Measurements from ENCODE around the gene DPEP3. TPM values are rescaled to one million over a fixed set of nuclear protein-coding genes. Genes with fewer than 3 reads are reported as not detected.
"Not testable (repeated sequence)": the region's sequence is repeated elsewhere in the genome, so short reads cannot be mapped to it uniquely, and the experiment has no call there.

DPEP3 gene
- total RNA-seq, 2 donors from 2014 or later, result not detected

DNA sequence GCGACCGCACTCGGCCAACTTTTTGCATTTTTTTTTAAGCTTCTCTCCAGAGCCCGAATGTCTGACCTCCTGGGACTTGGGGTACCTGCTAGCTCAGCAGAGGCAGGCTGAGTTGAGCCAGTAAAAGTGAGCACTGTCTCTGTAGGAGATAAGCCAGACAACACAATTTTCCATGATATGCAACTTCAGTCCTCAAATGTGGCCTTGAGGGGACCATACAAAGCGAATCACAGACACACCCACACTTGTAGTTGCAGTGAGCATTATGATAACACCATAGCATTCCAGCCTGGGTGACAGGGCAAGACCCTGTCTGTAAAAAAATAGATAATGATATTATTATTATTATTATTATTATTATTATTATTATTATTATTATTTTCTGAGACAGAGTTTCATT, 16.4 kb upstream of the DPEP3 start:
- Histone ChIP-seq H3K27me3 (no peaks in the 10 kb centered on the region), H3K36me3 (no peaks in the 10 kb centered on the region), H3K4me1 (peaks cover 0 to 19% of the 10 kb centered on the region in 2 donors), H3K9me3 (no peaks in the 10 kb centered on the region), H3K27ac (no peak overlapping the region), H3K4me3 (no peak overlapping the region)
- DNase-seq (ENCODE audit: low spot score), result no peak
- TF ChIP-seq, protein P1, sequence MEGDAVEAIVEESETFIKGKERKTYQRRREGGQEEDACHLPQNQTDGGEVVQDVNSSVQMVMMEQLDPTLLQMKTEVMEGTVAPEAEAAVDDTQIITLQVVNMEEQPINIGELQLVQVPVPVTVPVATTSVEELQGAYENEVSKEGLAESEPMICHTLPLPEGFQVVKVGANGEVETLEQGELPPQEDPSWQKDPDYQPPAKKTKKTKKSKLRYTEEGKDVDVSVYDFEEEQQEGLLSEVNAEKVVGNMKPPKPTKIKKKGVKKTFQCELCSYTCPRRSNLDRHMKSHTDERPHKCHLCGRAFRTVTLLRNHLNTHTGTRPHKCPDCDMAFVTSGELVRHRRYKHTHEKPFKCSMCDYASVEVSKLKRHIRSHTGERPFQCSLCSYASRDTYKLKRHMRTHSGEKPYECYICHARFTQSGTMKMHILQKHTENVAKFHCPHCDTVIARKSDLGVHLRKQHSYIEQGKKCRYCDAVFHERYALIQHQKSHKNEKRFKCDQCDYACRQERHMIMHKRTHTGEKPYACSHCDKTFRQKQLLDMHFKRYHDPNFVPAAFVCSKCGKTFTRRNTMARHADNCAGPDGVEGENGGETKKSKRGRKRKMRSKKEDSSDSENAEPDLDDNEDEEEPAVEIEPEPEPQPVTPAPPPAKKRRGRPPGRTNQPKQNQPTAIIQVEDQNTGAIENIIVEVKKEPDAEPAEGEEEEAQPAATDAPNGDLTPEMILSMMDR (IDR thresholded peaks at IDR 0.05), result no peak

DNA sequence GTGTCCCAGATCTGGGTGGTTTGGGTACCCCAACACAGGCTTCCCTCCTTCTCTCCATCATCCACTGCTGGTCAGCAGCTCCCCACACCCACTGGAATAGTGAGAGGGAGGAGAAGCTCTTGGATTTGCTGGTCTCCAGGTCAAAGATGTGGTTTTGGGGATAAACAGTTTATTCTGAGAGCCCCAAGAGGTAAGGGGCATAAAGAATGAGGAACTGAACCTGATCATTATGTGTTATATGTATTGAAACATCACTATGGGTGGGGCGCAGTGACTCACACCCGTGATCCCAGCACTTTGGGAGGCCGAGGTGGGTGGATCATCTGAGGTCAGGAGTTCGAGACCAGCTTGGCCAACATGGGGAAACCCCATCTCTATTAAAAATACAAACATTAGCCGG, 15.1 kb upstream of the DPEP3 start:
- H3K27ac ChIP-seq, result no peak overlapping the region
- H3K4me1 ChIP-seq, result peaks cover 0 to 19% of the 10 kb centered on the region in 2 donors
- no peaks in the 10 kb centered on the region for H3K9me3 ChIP-seq
- H3K27me3 ChIP-seq, result no peaks in the 10 kb centered on the region
- no peak for DNase-seq (ENCODE audit: low spot score)
- H3K4me3 ChIP-seq, result no peak overlapping the region
- TF ChIP-seq, protein P1 (IDR thresholded peaks at IDR 0.05), result no peak
- no peaks in the 10 kb centered on the region for H3K36me3 ChIP-seq

DNA sequence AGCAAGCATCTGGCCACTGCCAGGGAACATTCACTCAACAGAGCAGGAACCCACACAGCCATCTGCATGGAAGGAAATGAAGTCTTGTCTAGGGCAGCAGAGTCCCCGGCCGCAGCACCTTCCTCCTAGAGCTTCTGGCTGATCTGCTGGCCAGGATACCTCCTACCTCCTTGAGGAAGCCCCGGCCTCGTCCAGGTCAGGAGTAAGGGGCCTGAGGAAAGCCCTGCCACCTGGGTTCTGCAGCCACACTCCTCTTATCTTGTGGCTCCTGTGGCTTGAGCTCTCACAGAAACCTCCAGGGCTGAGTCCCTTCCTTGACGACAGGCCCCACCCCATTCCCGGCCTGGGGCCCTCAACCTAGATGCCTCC, 13.7 kb upstream of the DPEP3 start:
- DNase-seq (ENCODE audit: low spot score); H3K4me3 ChIP-seq; H3K9me3 ChIP-seq; H3K27me3 ChIP-seq; H3K36me3 ChIP-seq: not testable (repeated sequence)
- H3K4me1 ChIP-seq, result peaks cover 0 to 13% of the 10 kb centered on the region in 2 donors
- H3K27ac ChIP-seq, result peak overlapping the region; percentile 67 to 79

DNA sequence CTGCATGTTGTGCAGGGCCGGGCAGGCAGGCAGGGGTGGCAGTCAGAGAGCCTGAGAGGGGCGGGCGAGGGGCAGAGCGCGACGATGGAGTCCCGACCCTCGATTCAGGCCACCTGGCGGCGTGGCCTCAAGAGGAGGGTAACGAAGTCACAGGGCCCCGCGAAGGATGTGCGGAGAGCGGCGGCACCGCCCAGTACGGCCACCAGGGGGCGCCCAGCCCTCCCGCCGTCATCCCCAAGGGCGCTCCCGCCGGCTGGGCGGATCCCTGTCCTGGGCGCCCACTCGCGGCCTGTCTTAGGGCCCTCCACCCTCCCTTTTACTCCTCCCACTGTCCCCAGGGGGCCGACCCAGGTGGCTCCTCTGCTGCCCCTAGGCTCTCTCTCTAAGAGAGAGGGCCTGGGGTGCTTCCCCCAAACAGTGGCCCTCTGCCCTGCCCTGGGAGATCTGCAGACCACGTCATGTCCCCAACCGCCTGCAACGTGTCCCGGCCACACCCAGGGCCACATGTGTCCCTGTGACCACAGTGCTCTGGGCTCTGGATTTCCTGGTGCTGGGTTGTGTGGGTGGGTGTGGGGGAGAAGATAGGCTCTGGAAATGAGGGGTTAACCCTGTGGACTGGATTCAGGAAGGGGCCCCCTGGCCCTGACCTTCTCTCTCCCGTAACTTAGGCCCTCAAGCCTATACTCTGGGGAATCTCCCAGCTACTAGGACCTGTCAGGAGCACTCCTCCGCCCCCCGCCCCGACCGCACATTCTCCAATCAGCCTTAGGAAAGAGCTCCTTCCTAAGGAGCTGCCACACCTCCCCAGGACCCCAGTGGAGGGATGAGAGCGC, 13.1 kb upstream of the DPEP3 start:
- Histone ChIP-seq H3K36me3 (no peaks in the 10 kb centered on the region), H3K4me3 (peak overlapping the region; percentile 26 to 44), H3K27ac (peak overlapping the region; percentile 67 to 79), H3K4me1 (peaks cover 0 to 13% of the 10 kb centered on the region in 2 donors), H3K27me3 (no peaks in the 10 kb centered on the region), H3K9me3 (no peaks in the 10 kb centered on the region)
- TF ChIP-seq, protein P1 (IDR thresholded peaks at IDR 0.05), result peak; percentile 100
- peak; percentile 79 for DNase-seq (ENCODE audit: low spot score)

DNA sequence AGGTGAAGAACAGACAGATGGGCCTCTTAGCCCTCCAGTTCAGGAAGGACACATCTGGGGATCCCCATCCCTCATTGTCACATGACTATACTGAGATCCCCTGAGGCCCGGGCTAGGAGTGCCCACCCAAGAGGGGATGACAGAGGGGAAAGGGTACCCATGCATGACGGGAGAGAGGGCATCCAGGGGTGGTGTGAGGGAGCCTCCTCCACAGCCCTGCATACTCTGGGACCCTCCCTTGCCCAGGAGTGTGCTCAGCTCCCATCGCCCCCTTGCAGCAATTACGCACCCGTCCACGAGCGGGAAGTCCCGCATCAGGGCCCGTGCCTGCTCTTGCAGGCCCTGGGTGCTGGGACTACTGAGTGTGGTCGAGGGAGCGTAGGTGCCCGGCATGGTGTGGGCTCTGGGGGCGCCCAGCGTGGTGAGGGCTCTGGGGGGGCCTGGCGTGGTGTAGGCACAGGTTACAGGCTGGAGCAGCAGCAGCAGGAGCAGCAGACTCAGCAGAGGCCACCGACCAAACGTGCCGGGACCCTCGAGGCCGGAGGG, 12.4 kb upstream of the DPEP3 start:
- Histone ChIP-seq H3K4me3 (peak overlapping the region in 1 of 2 donors; percentile 44), H3K4me1 (peaks cover 0 to 13% of the 10 kb centered on the region in 2 donors), H3K27ac (peak overlapping the region in 1 of 2 donors; percentile 79), H3K36me3 (no peaks in the 10 kb centered on the region), H3K9me3 (no peaks in the 10 kb centered on the region), H3K27me3 (no peaks in the 10 kb centered on the region)
- TF ChIP-seq, protein P1 (IDR thresholded peaks at IDR 0.05), result no peak
- no peak for DNase-seq (ENCODE audit: low spot score)

DNA sequence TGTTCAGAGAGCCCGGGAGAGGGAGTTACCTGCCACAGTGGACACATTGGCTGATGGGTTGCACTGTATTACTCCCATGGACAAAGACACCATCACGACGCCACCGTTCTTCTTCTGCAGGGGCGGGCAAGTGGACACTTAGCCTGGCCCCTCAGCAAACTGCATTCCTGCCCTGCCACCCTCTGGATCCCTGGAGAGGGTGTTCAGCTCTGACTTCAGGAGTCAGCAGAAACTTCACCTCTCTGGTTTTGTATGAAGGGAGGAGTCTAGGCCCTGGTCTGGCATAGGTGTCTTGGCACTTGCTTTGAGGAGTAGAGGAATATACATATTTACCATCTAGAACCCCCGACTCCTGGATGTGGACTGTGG, 9.7 kb upstream of the DPEP3 start:
- TF ChIP-seq, protein P1 (IDR thresholded peaks at IDR 0.05), result no peak
- H3K4me3 ChIP-seq, result no peak overlapping the region
- no peaks in the 10 kb centered on the region for H3K9me3 ChIP-seq
- H3K27me3 ChIP-seq, result no peaks in the 10 kb centered on the region
- H3K27ac ChIP-seq, result no peak overlapping the region
- peaks cover 0 to 21% of the 10 kb centered on the region in 2 donors for H3K4me1 ChIP-seq
- H3K36me3 ChIP-seq, result no peaks in the 10 kb centered on the region
- no peak for DNase-seq (ENCODE audit: low spot score)

Measured in right atrium auricular region (tissue), 2 donors.